OCI-M2 (cell line): Measurements from ENCODE around the gene FNDC3A.
"Not testable (repeated sequence)": the region's sequence is repeated elsewhere in the genome, so short reads cannot be mapped to it uniquely, and the experiment has no call there.

Experiments used
- DNase-seq: peaks from one replicate; lab custom pipeline; 2025; ENCODE audit not compliant: unreplicated experiment; lab: John Stamatoyannopoulos, UW

The FNDC3A gene

DNA sequence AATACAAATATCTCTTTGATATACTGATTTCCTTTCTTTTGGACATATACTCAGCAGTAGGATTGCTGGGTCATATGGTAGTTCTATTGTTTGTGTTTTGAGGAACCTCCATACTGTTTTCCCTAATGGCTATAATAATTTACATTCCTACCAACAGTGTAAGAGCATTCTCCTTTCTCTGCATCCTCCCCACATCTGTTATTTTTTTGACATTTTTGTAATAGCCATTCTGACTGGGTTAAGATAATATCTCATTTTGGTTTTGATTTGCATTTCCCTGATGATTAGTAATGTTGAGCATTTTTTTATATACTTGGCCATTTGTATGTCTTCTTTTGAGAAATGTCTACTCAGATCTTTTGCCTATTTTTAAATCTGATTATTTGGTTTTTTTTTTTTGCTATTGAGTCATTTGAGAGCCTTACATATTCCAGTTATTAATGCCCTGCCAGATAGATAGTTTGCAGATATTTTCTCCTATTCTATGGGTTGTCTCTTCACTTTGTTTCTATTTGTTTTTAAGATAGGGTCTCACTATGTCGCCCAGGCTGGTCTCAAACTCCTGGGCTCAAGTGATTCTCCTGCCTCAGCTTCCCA lies 95.7 kb downstream of the FNDC3A start:
- no peak for DNase-seq

DNA sequence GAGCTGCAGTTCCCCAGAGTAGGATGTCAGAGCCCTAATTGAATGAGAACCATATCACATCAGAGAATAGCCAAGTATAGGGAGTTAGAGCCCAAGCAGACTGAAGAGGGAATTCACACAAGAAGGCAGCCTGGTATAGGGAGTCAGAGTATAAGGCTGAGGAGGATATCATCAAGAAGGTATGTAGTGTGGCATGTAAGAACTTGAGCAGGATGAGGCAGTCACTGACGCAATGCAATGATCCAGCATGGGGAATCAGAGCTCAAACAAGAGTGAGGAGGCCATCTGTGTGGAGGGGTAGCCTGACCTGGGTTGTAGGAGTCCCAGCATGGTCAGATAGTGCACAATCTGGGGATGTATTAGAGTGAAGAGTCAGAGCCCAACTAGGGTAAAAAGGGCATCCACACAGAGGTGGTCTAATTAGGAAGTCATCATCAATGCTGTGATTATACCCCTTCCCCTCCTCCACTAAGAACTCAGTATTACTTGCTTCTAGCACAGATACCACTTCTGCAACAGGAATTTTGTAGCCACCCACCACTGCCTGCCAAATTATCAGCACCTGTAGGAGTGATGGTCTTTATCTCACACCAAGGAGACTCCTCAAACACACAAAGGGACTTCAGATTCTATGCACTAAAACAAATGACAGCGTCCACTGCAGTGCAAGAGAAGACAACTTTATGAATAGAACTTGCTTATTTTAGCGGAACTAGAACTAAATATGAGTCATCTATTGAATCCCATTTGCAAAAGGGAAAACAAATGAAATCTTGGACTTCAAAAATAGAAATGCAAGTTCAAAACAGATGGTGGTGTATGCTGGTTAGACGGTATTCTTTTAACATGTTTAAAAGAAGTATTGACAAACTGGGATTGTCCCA lies 107.2 kb downstream of the FNDC3A start:
- DNase-seq = no peak

DNA sequence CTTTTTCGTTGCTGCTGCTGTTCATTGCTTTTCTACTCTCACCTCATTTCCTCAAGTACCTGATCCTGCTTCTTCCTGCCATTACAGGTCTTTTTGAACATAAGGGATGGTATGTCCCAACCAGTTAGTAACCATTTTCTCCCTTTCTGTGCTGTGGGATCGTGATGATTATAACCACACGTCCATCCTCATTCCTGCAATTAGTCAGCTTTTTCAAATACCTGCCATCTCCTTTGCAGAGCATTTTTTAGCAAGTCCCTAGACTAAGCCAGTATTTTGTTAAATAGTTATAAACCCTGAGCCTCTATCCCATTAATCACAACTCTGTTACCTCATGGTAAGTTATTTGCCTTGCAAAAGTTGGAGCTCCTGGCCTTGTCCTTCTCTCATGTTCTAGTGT lies 109.2 kb downstream of the FNDC3A start:
- DNase-seq = no peak

DNA sequence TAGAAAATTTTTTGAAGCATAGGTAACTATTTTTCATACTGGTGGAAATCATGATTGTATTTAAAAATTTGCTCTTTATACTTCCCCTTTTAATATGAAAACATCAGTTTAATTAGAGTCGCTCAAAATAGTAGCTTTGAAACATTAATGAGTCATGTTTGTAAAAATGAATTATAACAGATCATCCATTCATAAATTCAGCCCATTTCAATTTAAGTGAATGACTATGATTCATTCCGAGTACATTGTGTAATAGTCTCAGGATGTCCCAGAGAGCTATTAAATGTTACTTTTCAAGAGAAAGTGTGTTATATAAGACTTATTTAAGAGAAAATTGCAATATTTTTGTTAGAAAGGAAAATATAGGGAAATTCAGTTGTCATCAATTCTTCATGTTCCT lies 111.0 kb downstream of the FNDC3A start:
- no peak for DNase-seq

DNA sequence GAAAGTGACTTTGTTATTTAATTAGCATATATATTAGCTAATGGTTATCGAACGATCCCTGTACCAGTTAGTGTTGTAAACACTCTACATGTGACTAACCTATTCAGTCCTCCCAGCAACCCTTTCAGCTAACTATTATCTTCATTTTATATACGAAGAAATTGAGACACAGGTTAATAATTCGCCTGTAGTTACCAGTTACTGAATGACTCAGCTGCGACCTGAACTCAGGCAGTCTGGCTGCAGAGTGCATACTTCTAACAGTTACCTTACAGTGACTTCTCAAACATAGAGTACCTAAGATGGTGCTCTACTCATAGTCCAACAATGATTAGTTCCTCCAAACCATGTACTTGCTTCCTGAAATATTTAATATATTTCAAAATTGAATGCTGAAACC lies 117.7 kb downstream of the FNDC3A start:
- DNase-seq = no peak

DNA sequence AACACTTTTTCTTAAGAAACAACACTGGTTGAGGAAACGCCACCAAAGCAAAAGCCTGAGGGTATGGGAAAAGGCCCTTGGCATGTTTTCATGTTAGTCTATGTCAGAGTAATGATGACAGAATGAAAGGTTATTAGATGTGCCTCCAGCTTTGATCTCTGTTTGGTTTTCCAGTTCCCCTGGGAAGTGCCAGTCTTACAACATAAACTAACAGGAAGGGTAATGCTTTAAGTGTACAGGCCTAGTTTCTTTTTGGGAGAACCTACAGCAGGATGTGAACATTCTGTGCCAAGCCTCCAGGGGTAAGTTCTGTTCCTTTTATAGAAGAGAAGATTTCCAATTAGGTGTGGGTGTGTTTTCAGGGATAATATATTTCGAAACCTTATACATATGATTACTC lies 121.7 kb downstream of the FNDC3A start:
- no peak for DNase-seq

DNA sequence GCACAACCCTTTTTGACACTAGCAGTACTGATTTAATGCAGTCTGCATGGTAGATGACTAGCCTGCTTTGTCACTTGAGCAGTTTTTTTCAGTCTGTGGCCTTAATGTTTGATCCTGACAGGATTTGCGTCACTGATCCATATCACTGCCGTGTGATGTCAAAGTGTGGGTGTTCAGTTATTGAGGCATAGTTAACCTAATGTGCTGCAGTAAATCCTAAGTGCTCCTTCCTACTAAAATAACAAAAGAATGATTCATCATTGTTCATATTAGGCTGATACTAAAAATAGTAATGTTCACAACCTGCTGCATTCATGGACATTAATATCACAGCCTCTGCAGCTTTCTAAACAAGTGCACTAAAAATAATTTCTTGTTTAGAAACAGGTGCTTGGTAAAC lies 122.5 kb downstream of the FNDC3A start:
- no peak for DNase-seq

DNA sequence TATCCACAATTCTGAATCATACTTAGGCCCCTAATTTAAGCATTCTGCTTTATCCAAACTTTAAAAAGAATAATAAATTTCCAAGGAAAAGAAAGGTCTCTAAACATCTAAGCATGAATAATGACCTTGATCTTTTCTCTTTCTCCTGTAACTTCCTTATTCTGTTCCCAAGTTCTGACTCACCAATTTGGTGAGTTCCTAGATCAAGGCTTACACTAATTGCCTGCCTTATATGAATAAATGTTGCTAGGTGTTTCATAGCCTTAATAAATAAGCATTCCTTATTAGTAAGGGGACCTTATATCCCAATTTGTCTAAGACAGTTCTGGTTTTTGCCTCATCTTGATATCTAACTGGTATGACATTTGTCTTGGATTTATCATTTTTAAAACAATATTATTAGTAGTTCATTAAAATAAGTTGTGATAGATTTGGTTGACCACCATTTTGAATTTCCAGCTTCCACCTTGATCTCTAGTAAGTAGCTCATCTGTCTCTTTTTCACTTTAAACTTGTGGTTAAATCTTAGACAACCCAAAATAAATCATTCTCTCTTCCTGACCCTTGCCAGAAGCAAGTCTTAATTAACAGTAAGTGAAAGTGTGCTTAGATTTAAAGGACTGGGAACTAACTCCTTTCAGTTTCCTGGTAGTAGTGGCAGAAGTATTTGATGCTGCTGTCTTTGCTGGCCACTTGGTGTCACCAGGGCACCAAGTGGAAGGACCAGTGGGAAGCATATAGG lies 123.2 kb downstream of the FNDC3A start:
- no peak for DNase-seq

DNA sequence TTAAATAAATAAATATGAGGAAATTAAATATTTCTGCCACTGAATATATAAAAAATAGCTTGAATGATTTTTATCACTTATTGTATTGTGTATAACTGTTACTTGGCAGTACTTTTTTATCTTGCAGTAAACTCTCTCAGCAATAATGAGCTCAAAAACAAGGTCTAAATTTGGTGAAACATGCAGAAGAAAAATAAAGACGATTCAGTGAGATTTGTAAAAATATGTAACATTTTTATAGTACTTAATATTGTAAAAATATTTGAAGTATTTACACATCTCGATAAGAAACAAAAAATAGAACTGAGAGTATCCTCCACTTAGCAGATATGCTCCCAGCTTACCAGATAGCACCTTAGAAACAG lies 123.8 kb downstream of the FNDC3A start:
- DNase-seq = no peak

DNA sequence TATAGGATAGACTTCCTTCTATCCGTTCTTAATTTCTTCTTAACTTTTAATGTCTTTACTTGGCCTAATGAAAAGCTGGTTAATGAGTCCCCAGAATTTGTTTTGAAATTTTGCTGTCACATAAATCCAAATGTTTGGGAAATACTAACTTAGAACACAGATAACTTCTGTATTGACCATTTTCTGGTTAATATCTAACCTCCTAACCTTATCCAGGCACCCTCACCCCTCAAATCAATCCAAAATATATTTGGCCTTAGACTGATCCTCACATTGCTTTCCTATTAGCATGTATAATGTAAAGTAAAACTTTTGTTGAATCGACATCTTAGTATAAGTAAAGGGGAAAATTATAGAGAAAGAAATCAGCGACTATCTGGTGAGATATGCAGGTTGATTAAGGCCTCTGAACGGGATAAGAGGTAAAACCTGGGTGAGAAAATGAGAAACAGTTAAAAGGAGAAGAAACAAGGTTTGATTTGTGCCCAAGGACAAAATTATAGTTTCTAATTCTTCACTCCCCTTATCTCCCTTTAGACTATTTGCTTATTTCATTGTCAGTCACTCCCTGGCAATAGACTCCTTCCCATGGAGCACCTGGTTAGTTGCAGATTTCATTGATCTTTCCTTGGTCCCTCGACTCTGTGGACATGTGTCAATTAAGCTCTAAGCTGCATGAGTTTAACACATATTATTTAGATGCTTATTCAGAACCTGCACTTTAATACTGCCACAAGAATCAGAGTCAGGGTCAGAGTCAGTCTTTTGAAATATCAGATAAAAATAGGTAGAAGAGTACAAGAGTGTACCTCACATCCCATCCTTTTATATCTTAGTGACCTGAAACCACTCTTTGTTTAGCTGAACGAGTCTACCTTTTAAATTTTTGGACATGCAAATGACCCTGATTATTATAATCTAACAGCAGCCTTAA lies 125.2 kb downstream of the FNDC3A start:
- no peak for DNase-seq

DNA sequence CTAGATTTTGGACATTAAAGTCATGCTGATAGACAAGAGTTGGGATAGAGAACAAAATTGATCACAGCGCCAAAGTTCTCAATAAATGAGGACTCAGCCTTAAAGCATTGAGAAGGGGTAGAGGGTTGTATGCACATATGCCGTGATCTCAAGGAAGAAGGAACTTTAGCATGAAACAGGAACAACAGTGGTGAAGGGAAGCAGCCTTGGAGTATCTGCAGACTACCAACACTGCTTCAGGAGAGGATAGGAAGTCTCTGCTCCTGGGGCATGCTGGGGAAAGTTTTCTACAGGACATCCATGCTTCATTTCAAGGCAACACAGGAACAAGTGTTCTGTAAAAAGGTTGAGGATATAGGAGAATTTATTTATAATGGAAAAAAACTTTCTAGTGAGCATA lies 132.5 kb downstream of the FNDC3A start:
- no peak for DNase-seq

DNA sequence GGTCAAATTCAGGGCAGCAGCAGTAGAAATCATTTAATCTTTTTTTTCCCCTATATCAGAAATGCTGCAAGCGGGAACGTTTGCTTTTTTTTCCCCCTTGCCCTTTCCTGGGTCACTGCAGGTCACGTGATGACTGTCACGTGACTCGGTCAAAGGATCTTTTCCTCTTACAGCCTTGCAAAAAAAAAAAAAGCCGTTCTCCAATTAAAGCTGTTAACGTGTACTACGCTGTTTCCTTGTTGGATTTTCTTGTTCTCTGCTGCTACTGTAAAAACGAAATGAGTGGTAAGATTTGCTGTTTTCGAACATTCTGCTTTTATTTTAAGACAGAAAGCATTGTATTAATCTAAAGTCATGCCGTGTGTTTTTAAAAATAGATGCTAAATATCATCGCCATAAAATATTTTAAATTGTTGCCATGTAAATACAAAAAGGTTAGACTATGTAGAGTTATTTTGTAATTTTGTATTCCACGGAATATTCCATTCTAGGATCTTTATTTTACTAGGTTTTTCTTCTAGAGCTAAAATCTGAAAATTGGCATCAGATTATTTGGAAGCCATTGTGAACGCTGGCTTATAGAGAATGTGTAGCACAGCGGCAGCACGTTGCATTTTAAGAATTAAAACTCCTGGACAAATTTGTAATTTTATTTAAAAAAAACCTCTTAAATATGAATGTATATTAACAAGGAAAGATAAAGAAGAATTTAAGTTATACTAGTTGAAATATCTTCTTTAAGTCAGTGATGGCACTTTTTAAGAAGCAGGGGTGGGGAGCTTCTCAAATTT lies 134.6 kb downstream of the FNDC3A start:
- no peak for DNase-seq

DNA sequence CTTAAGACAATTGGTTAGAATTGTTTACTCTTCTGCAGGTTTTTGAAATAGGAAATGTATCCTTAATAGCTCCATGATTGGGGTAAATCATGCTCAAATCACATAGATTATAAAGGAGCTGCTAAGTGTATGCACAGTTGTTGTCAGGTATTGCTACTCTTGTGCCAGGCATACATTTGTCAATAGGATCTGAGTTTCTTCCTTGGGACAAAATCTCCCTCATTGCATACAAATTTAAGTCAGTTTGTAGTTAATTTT lies 135.1 kb downstream of the FNDC3A start:
- no peak for DNase-seq

DNA sequence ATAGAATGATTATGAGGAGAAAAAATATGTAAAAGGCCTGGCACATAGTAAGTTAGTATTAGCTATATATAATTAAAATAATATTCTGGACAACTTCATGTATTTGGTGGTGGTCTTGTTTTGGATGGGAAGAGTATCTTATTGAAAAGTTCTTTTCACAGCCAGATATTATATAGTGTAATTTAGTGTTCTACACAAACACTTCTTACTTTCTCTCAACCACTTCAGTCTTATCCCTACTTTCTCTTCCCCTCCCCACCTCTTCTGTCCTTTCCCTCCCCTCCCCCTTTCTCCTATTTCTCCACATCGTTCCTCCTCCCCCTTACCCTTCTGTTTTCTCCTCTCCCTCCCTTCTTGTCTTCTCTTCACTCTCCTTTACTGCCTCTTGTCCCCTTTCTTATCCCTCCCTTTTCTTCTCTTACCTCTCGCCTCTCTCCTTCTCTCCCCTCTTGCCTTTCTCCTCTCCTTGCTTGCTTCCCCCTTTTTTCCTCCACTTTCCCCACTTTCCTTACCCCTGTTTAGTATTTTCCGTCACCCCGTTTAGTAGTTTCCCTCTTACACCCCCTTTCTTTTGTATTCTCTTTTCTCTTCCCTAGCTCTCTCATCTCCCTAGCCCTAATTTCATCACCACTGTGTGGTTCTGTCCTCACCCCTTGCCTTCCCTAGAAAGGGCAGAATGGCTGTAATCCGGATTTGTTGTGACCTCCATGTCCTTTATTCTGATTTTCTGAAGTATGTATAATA lies 137.2 kb downstream of the FNDC3A start:
- DNase-seq = no peak

DNA sequence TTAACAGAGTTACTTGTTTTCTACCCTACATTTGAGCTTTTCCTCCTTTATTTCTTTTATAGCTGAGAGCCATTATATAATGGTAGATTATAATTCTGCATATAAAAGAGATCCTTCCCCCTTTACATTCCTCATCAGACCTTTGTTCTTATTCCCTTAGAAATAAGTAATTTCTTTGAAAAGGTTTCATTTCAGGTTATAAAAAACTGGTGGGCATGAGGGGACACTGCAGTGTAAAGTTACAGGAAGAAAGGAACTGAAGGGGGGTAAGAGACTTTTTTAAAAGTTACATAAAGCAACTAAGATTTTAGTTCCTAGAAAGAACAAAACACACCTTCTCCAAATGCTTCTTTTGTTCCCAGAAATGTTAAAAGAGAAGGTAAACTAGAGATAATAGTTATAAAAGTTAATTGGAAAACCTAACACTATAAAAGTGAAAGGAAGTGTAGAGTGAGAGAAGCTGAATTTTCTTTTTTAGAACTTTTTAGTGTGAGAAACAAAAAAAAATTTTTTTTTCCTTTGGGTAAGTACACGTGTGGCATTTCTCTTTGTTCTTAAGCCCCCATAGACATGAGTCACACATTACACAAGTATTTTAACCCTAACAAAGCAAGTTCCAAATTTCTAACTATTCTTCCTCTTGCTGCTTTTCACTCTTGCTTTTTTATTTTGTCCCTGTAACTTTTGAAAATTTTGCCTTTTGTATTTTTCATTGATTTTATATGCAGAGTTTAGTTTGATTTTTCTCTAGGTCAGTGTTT lies 138.0 kb downstream of the FNDC3A start:
- no peak for DNase-seq

DNA sequence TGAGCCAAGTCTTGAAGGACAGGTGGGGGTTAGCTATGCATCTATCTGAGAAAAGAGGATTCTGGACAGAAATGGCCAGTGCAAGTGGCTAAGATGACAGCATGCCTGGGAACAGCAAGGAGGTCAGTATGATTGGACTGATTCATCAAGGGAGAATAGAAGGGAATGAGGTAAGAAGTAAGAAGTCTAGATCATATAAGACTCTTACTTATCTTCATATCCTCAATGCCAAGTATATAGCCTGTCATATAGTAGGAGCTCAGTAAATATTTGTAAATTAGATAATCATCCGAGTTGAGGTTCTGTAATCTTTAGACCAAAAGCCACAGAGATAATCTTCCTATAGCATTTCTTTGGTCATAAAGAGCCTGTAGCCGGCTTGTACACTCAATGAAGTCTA lies 141.2 kb downstream of the FNDC3A start:
- no peak for DNase-seq

DNA sequence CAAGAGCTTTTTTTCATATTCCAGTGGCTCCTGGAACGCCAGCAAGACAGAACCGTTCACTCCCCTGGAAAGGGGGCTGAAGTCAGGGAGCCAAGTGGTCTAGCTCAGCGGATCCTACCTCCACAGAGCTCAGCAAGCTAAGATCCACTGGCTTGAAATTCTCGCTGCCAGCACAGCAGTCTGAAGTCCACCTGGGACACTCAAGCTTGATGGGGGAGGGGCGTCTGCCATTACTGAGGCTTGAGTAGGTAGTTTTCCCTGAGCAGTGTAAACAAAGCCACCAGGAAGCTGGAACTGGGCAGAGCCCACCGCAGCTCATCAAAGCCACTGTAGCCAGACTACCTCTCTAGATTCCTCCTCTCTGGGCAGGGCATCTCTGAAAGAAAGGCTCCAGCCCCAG lies 142.7 kb downstream of the FNDC3A start:
- not testable (repeated sequence) for DNase-seq

DNA sequence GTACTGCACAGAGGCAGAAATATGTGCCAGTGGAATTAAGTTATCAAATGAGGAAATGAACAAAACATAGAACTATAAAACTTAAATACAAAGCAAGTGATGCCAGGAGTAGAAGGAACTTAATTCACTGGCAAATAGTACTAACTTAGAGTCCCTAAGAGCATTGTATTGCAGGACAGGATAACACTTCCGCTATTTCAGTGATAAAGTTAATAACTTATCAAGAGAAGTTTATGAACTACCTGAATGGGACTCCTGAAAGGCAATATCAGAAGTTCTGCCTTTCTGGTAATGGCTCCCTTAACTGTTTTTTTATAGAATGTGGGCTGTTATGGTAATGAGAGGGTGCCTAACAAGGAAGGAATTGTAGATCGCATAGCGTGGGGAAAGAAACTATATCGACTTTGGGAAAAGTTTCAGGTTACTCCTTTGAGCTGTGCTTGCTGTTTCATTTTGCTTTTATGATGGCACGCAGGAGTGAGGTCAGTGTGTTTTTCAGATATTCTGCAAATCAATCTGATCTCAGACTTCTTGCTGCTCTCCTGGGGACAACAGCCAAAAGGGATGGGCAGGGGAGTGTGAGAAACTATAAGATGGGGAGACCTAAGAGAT lies 149.1 kb downstream of the FNDC3A start:
- no peak for DNase-seq
